Heart right ventricle (tissue), 16 donors: Measurements from ENCODE around the gene RXYLT1. TPM values are rescaled to one million over a fixed set of nuclear protein-coding genes. Genes with fewer than 3 reads are reported as not detected.

Experiments used
- ATAC-seq, 8 donors: fragments of 200-7000 bp; cut with Tn5 transposase; one replicate each; pipeline ENCODE4 v1.9.1; 2020; ENCODE audit warnings: mild to moderate bottlenecking in 8 of 8, moderate library complexity in 8 of 8, moderate number of reproducible peaks in 1 of 8
- DNase-seq, 2 donors: peaks; one replicate each; pipeline ENCODE4 v3.0.0-alpha.2; 2020
- H3K27ac ChIP-seq, 10 donors: fragments of 200-600 bp; sonication (generic) in 2 of 10; one replicate each; pipeline versions ENCODE4 v1.5.0 to v1.8.0; 2020 to 2022; ENCODE audit warnings: mild to moderate bottlenecking in 3 of 10
- H3K27me3 ChIP-seq, 7 donors: fragments of 200-600 bp; one replicate each; pipeline ENCODE4 v1.8.0; 2021 to 2022; ENCODE audit warnings: mild to moderate bottlenecking in 2 of 7
- H3K36me3 ChIP-seq, 9 donors: fragments of 200-600 bp; sonication (generic) in 1 of 9; one replicate each; pipeline versions ENCODE4 v1.5.0 to v1.8.0; 2020 to 2022; ENCODE audit warnings: mild to moderate bottlenecking in 2 of 9
- H3K4me1 ChIP-seq, 9 donors: fragments of 200-600 bp; sonication (generic) in 1 of 9; one replicate each; pipeline versions ENCODE4 v1.5.0 to v1.8.0; 2020 to 2022; ENCODE audit warnings: mild to moderate bottlenecking in 4 of 9
- H3K4me3 ChIP-seq, 10 donors: fragments of 200-600 bp; sonication (generic) in 2 of 10; one replicate each; pipeline versions ENCODE4 v1.5.0 to v1.8.0; 2020 to 2022; ENCODE audit warnings: mild to moderate bottlenecking in 7 of 10, moderate library complexity in 2 of 10
- H3K9me3 ChIP-seq, 11 donors: fragments of 200-600 bp in 10 of 11; sonication (generic) in 2 of 11; one replicate each; pipeline versions ENCODE4 v1.5.0 to v1.8.0; 2013 to 2022; ENCODE audit warnings: mild to moderate bottlenecking in 2 of 11, control low read depth in 1 of 11, moderate library complexity in 1 of 11
- CTCF ChIP-seq, 9 donors: fragments of 200-600 bp; sonication (generic) in 2 of 9; IDR thresholded peaks; one replicate each; pipeline versions ENCODE4 v1.5.0 to v1.8.0; 2021 to 2022; ENCODE audit warnings: antibody characterized with exemption in 9 of 9, mild to moderate bottlenecking in 5 of 9, moderate library complexity in 1 of 9
- WGBS, 2 donors: extraction: QIAGEN DNeasy Blood & Tissue Kit; methylation state at CpG; one replicate each; pipeline ENCODE4 v1.1.7; 2013; ENCODE audit warnings: inconsistent platforms in 1 of 2; 5-methylcytosine and 5-hydroxymethylcytosine counted together
- intact Hi-C, 10 donors: fragments of 100-400 bp; cut with DNase I; formaldehyde crosslinking; loops; one replicate each; pipeline versions ENCODE4 v1.11.1 to v1.14.2; 2022
- polyA plus RNA-seq, 2 donors: library from polyadenylated mRNA; stranded (reverse); fragments of 200-250 nt; gene quantifications; one replicate each; pipeline ENCODE4 v1.2.3, GENCODE V29; 2013
- total RNA-seq, 10 donors: library from RNA; stranded (reverse); fragmentation: NEBNext Ultra II Directional in 3 of 10; extraction: Animal tissue kit (Norgen Biotek cat#: 25700) in 3 of 10; gene quantifications; one replicate each; pipeline versions ENCODE4 v1.2.1 to v1.2.4, GENCODE V29; 2021 to 2023
- donor health status: Arrhythmogenic right ventricular cardiomyopathy.
- donor health status: ischemic (EF 13 %, LVEDD 7.1; RV severe dilation, severe dysfunction).
- donor health status: healthy with polysubstance abuse.
- donor health status: DM: no; HTN: yes; CAD: no.
- donor health status: DM: no; HTN: no; CAD: no.
- donor health status: ischemic (EF 25% LVEDD 6.9; RV normal size, moderate dysfunction).
- donor health status: ischemic (EF 25% LVEDD 5.7; RV mildly dilated, moderate dysfunction).
- donor health status: healthy.
- donor health status: DM: yes; HTN: yes; CAD: no.
- donor health status: Ischemic cardiomyopathy.
- donor health status: ischemic (EF 35%, LVEDD 5.7; RV mildly dilated, moderate dysfunction).
- donor health status: nonischemic (EF 11% LVEDD 7.7; RV severe dilation, severe dysfunction).
- donor health status: DM: yes; HTN: yes; CAD: no.
- donor health status: PGD.
- donor health status: ischemic (EF 29% LVEDD 5.4; RV normal size, mild dysfunction).
- donor health status: nonischemic (EF 23%, LVEDD 6.1; RV moderate dilation, normal function).

The RXYLT1 gene
- total and polyA plus RNA-seq, 12 donors, result 5.1 to 20.8 (median 16.8) TPM

GRCh38 chr12:63764481-63764880 lies 15.2 kb upstream of the RXYLT1 start:
- no peak for DNase-seq
- intact Hi-C loops, result loop anchor here in 1 of 10 donors (10.0 kb wide), 1 partner anchor 90 kb away; no protein-coding TSS in a partner anchor
- Histone ChIP-seq H3K4me1 (no peaks in the 10 kb centered on the region), H3K36me3 (no peaks in the 10 kb centered on the region), H3K27me3 (no peaks in the 10 kb centered on the region), H3K9me3 (peaks cover 0 to 10% (median 0%) of the 10 kb centered on the region in 11 donors), H3K4me3 (no peak overlapping the region), H3K27ac (no peak overlapping the region)
- WGBS, 2 donors, result 81 to 91% methylated on average over 3 of the region's 3 CpGs
- no peak for ATAC-seq
- TF ChIP-seq CTCF (IDR thresholded peaks at IDR 0.05), result no peak

GRCh38 chr12:63766498-63766897 lies 13.2 kb upstream of the RXYLT1 start:
- H3K36me3 ChIP-seq, result no peaks in the 10 kb centered on the region

GRCh38 chr12:63770375-63770774 lies 9.3 kb upstream of the RXYLT1 start:
- Histone ChIP-seq H3K27me3 (peaks cover 0 to 4% (median 0%) of the 10 kb centered on the region in 7 donors), H3K36me3 (no peaks in the 10 kb centered on the region), H3K27ac (no peak overlapping the region), H3K4me1 (no peaks in the 10 kb centered on the region), H3K9me3 (peaks cover 0 to 26% (median 5%) of the 10 kb centered on the region in 11 donors), H3K4me3 (no peak overlapping the region)
- no peak for TF ChIP-seq CTCF (IDR thresholded peaks at IDR 0.05)
- intact Hi-C loops, result no loop called here
- WGBS, 2 donors, result 94 to 100% methylated on average over 1 of the region's 1 CpG
- DNase-seq (no peak), ATAC-seq (no peak)

More at GRCh38 chr12:63766498-63766897, 13.2 kb upstream of the RXYLT1 start:
- intact Hi-C loops, result loop anchor here in 1 of 10 donors (10.0 kb wide), 1 partner anchor 92 kb away; no protein-coding TSS in a partner anchor
- H3K4me3 ChIP-seq, result no peak overlapping the region
- ATAC-seq (no peak), DNase-seq (no peak)
- H3K4me1 ChIP-seq, result no peaks in the 10 kb centered on the region
- 75 to 78% methylated on average over 1 of the region's 1 CpG for WGBS, 2 donors
- peak in 6 of 9 donors; percentile 25 to 43 (median 36) for TF ChIP-seq CTCF (IDR thresholded peaks at IDR 0.05)
- no peaks in the 10 kb centered on the region for H3K27me3 ChIP-seq
- peaks cover 0 to 26% (median 5%) of the 10 kb centered on the region in 11 donors for H3K9me3 ChIP-seq
- H3K27ac ChIP-seq, result no peak overlapping the region

GRCh38 chr12:63777340-63777739 lies 2.4 kb upstream of the RXYLT1 start:
- no peak overlapping the region for H3K27ac ChIP-seq
- TF ChIP-seq CTCF (IDR thresholded peaks at IDR 0.05), result no peak

More at GRCh38 chr12:63777340-63777739, 2.4 kb upstream of the RXYLT1 start:
- Histone ChIP-seq H3K4me1 (peaks cover 0 to 21% (median 12%) of the 10 kb centered on the region in 9 donors), H3K36me3 (peaks cover 0 to 12% (median 0%) of the 10 kb centered on the region in 9 donors), H3K9me3 (no peaks in the 10 kb centered on the region), H3K4me3 (no peak overlapping the region), H3K27me3 (peaks cover 0 to 3% (median 0%) of the 10 kb centered on the region in 7 donors)
- ATAC-seq (no peak), DNase-seq (no peak)
- intact Hi-C loops, result no loop called here
- 93 to 97% methylated on average over 1 of the region's 1 CpG for WGBS, 2 donors
